HG02852 (cell line): ENCODE results near the gene GRB2.
A peak's percentile ranks its signal among the peaks of the same experiment; 100 is the strongest.
"Not testable (repeated sequence)": the region's sequence is repeated elsewhere in the genome, so short reads cannot be mapped to it uniquely, and the experiment has no call there.

Experiments used
- ATAC-seq: cut with Tn5 transposase; IDR thresholded peaks from one replicate; pipeline ENCODE4 v1.9.1; 2021; ENCODE audit warnings: mild to moderate bottlenecking, moderate library complexity; ENCODE audit not compliant: unreplicated experiment

The GRB2 gene

DNA sequence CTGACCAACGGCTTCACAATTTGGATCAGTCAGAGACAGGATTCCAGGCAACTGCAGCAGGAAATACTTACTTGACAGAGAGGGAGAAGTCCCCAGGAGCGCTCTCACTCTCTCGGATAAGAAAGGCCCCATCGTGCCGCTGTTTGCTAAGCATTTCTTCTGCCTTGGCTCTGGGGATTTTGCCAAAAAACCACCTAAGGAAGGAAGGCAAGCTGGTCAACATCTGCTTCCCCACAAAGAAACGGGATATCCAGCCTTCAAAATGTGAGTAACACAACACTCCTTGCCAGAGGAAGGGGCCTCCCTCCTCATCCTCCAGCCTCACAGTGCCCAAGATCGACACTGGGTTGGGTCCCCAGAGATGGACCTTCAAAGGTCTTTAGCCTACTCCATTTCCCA lies 79.7 kb downstream of the GRB2 start:
- no peak for ATAC-seq

DNA sequence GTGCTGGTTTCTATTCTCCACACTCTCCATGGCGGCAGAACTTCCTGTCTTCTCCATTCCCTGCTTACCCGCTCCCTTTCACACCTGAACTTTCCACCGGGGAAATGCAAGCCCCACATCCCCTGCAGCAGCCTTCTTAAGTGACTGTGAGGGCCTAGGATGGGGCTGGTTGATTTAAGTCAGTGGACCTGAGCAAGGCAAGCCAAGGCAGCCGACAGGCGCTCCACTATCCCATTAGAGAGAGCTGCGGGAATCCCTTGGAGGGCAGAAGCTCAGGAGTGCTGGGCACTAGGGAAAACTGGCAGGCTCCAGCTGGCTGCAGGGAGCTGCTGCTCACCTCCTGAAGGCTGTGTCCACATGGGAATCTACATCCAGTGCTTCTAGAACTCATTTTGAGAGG lies 80.1 kb downstream of the GRB2 start:
- no peak for ATAC-seq

DNA sequence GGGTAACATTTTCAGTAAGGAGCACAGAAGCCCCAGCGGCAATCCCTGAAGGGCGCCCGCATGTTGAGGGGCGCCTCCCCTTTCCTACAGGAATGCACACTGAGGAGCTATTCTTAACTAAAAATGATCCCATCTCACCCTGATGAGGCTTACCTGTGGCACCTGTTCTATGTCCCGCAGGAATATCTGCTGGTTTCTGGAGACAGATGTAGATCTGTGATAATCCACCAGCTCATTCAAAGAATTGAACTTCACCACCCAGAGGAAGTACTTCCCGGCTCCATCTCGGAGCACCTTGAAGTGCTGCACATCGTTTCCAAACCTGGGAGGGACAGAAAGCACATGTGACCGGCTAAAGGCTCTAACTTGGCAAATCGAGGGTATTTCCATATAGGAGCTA lies 84.0 kb downstream of the GRB2 start:
- no peak for ATAC-seq

DNA sequence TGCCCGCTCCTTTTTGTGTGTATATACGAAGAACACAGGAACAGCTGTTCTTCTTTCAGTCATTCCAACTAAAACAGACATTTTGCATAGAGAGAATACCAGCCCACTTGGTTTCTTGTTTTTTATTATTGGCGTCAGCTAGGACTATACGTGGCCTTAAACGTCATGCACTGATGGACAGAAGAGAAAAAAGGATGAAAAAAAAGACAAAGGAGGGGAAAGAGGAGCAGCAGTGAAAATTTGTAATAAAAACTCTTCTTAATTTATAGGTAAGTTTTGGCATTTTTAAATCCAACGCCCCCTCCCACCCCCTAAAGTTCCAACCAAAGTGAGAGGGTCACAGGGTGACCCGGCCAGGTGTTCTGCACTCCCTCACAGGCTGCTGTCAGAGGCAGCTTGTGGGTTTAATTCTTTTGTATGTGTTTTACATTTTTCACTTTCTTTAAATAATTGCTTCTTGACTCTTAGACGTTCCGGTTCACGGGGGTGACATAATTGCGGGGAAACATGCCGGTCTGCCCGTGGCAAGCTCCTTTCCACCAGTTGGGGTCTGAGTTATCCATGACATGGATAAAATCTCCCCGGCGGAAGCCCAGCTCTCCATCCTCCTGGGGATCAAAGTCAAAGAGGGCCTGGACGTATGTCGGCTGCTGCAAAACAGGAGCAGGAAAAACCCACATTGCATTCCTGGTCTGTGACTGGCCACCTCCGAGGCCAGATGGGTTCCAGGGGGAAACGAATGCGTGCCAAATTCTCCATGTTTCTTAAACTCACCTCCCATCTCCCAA lies 85.4 kb downstream of the GRB2 start:
- peak; percentile 54 for ATAC-seq

DNA sequence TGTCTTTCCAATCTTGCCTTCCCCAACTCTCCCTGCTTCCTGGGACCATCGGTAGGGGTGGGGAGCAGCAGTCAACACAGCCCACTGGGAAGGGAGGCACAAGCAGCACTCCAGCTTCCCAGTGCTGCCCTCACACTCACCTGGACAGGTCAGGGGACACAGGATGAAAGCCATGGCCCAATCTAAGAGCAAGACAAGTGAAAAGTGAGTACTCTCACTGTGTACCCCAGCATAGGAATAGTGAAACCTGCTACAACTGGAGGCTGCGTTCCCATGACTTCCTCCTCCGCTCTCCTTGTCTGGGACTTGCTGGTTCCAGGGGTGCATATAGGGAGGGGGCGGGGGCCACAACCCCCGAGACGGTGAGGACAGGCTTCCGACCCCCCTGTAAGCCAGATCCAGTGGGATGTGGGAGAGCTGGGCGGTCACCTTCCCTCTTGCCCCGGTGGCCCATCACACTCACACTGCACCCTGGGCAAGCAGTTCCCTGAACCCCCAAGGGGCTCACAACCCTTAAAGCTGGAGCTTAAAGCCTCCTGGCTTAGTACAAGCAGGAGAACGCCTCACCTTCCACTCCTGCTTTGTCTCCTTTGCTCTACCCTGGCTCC lies 86.8 kb downstream of the GRB2 start:
- no peak for ATAC-seq

DNA sequence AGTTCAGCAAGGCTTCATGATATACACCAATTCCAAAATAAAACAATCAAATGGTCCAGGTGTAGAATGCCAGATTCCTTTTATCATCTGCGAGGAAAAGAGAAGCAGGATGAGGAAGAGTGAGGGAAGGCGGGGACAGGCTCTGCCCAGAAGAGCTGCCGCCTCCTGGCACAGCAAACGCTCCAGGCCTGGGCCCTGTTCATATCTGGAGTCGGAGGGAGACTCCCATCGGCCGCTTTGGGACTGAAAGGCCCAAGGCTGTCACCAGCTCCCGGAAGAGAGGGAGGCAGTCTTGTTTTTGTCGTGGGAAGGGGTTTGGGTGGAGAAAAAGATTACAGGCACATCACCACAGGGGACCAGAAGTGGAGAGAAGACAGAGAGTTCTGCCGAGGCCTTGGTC lies 87.3 kb downstream of the GRB2 start:
- no peak for ATAC-seq

DNA sequence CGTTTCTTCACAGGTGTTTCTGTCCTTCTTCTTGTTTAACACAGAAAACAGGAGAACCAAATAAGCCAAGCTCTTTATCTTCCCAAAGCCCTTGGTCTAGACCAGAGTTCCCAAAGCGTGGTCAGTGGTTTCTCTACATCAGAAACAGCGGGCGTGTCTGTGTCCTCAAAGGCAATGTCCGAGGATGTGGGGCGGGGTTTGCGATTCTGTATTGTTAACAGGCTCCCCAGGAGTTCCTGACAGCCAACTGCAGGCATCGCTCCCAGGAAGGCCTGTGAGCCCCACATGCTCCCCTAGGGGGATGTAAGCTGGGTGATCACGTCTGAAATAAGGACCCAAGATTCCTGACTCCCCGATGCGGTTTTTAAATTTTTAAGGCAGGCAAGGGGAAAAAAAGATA lies 87.8 kb downstream of the GRB2 start:
- ATAC-seq, result no peak

DNA sequence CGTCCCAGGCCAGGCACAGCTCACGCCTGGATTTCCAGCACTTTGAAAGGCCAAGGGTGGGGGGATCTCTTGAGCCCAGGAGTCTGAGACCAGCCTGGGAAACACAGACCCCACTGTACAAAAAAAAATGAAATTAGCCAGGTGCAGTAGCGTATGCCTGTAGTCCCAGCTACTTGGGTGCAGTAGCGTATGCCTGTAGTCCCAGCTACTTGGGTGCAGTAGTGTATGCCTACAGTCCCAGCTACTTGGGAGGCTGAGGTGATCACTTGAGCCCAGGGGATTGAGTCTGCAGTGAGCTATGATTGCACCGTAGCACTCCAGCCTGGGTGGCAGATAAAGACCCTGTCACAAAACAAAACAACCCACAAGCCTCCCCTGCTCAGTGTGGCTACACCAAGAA lies 89.2 kb downstream of the GRB2 start:
- ATAC-seq, result no peak

DNA sequence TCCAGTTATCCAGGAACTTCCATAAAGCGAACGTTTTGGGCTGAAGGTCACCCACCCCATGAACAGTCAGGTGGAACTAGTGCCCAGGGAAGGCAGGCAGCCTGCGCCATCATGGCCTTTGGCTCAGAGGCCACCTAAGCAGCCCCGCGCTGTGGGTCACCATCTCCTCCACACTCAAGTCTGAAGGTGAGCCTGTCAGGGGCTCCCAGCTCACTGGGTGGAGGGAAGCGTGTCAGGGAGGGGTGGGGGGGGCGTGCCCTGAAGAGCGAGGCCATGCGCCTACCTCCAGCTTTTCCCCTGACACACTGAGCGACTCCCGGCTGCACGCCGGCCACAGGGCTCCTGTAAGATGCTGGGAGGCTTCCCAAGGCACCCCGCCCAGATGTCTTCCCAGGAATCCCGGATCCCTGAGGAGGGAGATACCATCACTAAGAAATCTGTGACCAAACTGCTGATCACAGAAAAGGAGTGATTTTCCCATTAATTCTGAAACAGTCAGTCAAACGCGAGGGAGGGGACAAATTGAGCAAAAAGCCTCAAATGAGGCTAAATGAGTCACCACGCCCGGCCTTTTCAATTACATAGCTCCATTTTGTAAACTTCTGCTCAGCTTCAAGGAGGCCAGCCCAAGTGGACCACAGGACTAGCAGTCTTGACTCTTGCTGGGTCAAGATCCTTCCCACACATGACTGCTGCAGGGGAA lies 89.8 kb downstream of the GRB2 start:
- ATAC-seq, result no peak

DNA sequence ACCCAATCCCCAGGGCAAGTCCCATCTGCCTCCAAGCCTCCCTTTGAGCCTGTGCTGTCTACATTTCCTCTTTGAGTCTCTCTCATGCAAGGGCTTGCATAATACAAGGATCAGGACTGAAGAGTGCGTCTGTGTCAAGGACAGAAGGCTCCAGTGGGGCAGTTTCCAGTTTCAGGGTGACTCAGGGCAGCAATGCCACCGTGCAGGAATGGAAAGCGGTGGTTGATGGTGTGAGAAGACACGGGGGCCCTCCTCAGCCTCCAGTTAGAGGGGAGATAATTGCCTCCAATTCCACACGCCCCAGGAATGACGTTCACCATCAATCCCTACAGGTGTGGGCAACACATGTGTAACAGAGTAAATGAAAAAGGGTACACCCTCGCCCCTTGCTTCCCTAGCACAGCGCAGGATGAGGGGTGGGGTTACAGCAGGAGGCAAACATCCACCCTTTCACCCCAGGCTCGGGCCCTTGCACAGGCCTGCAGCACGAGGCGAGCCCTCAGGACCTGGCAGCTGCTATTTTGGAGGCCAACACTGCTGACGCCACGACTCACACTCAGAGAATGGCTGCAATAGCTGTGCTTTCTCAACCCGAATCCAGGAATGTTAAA lies 91.4 kb downstream of the GRB2 start:
- peak; percentile 45 for ATAC-seq

DNA sequence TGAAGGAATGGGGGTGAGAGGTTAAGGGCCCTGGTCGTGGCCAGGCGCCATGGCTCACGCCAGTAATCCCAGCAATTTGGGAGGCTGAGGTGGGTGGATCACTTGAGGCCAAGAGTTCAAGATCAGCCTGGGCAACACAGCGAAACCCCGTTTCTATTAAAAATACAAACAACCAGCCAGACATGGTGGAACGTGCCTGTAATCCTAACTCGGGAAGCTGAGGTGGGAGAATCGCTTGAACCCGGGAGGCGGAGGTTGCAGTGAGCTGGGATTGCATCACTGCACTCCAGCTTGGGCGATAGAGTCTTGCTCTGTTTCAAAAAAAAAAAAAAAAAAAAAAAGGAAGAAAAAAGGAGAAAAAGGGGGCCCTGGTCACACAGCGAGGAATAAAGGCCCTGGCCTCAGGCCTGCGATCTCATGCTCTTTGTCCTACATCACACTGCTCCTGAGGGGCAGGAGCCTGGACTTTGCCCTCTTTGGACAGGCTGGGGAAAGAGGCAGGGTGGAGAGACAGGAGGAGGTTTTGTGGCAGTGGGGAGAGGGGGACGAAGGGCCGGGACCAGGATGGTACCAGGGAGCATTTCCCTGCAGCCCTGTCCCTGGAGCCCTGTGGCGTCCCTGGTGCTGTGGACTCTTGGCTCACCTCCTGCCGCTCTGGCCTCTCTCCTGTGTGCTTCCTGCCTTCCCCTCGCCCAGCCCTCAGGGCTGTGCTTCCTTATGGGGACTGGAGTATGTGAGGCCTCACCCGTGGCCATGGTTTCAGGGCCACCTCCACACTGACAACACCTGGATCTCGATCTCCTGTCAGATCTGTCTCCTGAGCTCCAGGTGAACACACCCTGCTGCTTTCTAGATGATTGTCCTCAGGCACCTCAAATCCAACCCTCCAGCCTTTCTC lies 96.5 kb downstream of the GRB2 start:
- no peak for ATAC-seq

DNA sequence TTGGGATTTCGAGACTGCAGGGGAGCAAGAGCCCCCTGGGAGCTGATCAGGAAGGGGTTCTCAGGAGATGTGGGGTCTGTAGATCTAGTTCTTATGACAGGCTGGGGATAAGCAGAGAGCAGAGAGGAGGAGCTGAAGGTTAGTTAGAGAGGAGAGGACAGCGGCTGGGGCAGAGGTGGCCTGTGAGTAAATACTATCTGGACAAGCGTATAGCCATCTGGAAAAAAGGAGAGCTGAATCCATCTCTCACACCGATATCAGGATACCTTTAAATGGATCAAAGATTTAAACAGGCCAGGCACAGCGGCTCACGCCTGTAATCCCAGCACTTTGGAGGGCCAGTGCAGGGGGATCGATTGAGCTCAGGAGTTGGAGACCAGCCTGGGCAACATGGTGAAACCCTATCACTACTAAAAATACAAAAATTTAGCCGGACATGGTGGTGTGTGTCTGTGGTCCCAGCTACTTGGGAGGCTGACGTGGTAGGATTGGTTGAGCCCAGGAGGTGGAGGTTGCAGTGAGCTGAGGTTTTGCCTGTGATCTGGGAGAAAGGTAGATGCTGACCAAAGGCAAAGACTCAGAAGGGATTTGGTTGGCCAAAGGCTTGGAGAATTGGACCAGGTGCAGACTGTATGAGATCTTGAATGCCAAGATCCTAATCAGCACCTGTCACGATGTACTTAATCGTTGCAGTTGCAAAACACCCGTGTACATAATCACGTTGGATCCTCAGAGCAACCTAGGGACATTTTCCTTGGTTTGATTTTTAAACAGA lies 97.3 kb downstream of the GRB2 start:
- no peak for ATAC-seq

DNA sequence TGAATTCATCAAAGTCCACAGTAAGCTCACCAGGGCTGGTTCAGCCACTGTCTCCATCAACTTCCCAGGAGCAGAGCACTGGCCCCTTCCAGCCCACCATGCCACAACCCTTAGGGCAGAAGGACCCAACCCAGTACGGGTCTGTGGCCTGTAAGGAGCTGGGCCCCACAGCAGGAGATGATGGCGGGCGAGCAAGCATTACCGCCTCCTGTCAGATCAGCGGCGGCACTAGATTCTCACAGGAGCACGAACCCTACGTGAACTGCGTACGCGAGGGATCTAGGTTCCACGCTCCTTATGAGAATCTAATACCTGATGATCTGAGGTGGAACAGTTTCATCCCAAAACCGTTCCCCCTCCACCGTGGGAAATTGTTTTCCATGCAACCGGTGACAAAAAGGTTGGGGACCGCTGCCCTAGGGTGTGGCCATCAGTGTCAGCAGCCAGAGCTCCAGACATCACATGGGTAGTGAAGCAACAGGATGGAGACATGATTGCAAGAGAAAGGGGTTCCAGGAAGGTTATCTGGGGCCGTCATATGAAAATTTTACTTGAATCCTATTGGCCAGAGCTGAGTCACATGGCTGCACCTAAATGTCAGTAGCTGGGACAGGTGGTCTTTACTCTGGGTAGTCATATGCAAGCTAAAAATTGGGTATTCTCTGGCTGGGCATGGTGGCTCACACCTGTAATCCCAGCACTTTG lies 103.8 kb downstream of the GRB2 start:
- ATAC-seq, result no peak

DNA sequence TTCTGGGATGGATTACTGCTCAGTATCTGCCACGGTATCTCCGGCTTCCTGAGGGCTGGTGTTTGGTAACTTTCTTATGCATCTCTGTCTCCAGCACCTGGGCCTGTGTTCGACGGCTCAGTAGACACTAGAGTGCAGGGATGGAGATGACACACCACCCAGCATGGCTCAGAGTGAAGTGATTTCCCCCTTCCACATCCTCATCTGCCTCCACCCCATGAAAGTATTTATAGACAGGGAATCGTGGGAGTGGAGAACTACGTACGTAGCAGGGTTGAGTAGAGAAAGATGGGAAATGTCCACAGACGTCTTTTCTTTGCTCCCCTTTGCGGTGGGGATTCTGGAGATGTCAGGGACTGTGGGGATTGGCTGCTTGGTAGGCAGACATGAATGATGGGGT lies 104.4 kb downstream of the GRB2 start:
- no peak for ATAC-seq

DNA sequence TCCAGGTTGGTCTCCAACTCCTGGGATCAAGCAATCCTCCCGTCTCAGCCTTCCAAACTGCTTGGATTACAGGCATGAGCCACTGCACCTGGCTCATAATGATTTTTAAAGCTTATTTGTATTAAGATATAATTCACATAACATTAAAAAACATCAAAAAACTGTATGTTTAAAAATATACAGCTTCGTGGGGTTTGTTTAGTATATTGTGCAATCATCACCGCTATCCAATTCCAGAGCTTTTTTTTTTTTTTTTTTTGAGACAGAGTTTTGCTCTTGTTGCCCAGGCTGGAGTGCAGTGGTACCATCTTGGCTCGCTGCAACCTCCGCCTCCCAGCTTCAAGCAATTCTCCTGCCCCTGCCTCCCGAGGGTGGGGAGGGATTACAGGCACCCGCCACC lies 105.2 kb downstream of the GRB2 start:
- ATAC-seq, result no peak

DNA sequence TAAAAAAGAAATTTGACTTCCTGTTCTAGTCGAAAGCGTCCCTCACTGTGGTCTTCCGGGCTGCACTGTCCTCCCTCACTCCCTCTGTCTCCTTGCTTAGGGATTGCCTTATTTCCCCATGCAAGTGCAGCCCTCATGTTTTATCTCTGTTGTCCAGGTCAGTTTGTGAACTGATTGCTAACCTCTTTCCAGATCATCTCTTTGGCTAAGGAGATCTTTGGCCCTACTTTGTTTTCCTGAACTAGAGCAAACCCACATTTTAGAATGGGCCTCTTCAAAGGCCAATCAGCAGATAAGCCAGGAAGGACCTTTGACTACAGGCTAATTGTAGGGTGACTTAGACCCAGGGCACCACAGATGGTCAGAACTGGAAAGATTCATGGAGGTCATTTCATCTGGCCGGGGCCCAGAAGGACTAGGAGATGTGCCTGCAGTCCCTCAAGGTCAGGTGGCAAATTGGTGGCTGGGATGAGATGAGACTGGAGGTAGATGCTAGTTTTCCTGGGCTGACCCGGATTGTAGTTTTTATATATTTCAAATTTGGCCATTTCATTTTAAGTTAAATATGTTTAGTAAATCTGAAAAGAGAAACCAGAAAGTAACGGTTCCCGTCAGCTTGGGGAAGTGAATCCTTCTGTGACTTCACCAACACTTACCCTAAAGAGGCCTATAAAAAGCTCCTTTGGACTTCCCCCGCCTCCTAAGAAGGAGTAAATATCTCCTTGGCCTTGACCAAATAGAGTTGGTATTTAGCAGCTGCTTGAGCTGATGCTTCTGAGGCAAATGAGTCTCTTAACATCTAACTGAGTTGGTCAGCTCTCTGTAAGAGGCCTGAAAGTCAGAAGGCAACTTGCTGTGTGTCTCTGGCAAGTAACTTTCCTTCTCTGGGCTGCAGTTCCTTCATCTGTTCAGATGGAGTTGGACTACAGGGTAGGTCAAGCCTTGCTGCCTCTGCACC lies 110.0 kb downstream of the GRB2 start:
- peak; percentile 58 for ATAC-seq

DNA sequence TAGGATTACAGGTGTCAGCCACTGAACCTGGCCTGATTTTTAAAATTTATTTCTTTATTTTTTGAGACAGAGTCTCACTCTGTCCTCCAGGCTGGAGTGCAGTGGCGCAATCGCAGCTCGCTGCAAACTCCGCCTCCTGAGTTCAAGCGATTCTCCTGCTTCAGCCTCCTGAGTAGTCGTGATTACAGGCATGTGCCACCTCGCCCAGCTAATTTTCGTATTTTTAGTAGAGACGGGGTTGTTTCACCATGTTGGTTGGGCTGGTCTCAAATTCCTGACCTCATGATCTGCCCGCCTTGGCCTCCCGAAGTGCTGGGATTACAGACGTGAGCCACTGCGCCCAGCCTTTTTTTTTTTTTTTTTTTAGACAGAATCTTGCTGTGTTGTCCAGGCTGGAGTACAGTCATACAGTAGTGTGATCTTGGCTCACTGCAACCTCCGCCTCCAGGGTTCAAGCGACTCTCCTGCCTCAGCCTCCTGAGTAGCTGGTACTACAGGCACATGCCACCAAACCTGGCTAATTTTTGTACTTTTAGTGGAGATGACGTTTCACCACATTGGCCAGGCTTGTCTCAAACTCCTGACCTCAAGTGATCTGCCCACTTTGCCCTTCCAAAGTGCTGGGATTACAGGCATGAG lies 112.5 kb downstream of the GRB2 start:
- not testable (repeated sequence) for ATAC-seq

DNA sequence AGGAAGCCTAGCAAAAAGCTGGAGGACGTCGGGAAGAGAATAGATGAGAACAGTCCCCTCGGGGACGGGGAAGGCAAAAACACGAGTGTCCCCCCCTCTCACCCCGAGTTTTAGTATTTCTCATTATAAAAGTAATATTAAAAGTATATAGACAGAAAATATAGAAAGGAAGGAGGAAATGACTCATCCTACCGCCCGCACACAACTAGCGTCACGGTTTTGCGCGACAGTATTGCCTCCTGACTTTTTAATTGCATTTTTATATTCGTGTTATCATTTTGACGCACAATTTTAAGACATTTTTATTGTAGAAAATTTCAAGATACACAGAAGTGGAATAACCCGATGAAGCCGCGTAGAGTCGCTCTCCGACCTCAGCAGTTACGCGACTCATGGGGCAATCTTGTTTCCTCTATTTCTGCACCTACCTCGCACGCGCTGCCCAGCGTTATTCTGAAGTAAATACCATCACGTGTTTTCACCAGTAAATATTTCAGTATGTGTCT lies 115.6 kb downstream of the GRB2 start:
- no peak for ATAC-seq
